ENCODE results near the gene ARSI. TPM values are rescaled to one million over a fixed set of nuclear protein-coding genes. Genes with fewer than 3 reads are reported as not detected.

The ARSI gene
- total RNA-seq, 1 experiment from 2014 or later = 5.9 TPM

- TF ChIP-seq, protein P1, sequence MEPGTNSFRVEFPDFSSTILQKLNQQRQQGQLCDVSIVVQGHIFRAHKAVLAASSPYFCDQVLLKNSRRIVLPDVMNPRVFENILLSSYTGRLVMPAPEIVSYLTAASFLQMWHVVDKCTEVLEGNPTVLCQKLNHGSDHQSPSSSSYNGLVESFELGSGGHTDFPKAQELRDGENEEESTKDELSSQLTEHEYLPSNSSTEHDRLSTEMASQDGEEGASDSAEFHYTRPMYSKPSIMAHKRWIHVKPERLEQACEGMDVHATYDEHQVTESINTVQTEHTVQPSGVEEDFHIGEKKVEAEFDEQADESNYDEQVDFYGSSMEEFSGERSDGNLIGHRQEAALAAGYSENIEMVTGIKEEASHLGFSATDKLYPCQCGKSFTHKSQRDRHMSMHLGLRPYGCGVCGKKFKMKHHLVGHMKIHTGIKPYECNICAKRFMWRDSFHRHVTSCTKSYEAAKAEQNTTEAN (CRISPR knock-in tag; IDR thresholded peaks at IDR 0.05) = no peak
- TF ChIP-seq ZNF263 (CRISPR knock-in tag; IDR thresholded peaks at IDR 0.05; ENCODE audit: low read depth) (no peak), ESRRA (CRISPR knock-in tag; IDR thresholded peaks at IDR 0.05; ENCODE audit: borderline replicate concordance) (no peak), IRF1 (CRISPR knock-in tag; IDR thresholded peaks at IDR 0.05) (no peak), SMAD3 (CRISPR knock-in tag; IDR thresholded peaks at IDR 0.05; ENCODE audit: borderline replicate concordance) (no peak), ATF2 (CRISPR knock-in tag; IDR thresholded peaks at IDR 0.05; ENCODE audit: borderline replicate concordance, low read depth) (no peak)
- TF ChIP-seq, protein P2, sequence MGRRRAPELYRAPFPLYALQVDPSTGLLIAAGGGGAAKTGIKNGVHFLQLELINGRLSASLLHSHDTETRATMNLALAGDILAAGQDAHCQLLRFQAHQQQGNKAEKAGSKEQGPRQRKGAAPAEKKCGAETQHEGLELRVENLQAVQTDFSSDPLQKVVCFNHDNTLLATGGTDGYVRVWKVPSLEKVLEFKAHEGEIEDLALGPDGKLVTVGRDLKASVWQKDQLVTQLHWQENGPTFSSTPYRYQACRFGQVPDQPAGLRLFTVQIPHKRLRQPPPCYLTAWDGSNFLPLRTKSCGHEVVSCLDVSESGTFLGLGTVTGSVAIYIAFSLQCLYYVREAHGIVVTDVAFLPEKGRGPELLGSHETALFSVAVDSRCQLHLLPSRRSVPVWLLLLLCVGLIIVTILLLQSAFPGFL (CRISPR knock-in tag; IDR thresholded peaks at IDR 0.05; ENCODE audit: borderline replicate concordance) = no peak
These were observed 41.4 kb upstream of the ARSI start (continued) for GRCh38 chr5:150343994-150344631.

GRCh38 chr5:150342583-150342982 is 39.9 kb upstream of the ARSI start:
- 0 out of 2 replicates have a peak, but pooled peaks cover 2% of the 10 kb centered on the region for H3K9me3 Mint-ChIP-seq

More at GRCh38 chr5:150342583-150342982, 39.9 kb upstream of the ARSI start:
- ATAC-seq (no peak), DNase-seq (ENCODE audit: low spot score) (no peak)
- Mint-ChIP-seq H3K36me3 (no peaks in the 10 kb centered on the region), H3K4me3 (no peak overlapping the region), H3K27ac (no peak overlapping the region), H3K4me1 (0 out of 2 replicates have a peak, but pooled peaks cover 6% of the 10 kb centered on the region), H3K27me3 (ENCODE audit: low read depth) (no peaks in the 10 kb centered on the region)
- TF ChIP-seq GTF2I (CRISPR knock-in tag; conservative IDR thresholded peaks at IDR 0.05) = no peak
- TF ChIP-seq JAZF1 (CRISPR knock-in tag; IDR thresholded peaks at IDR 0.05) = no peak
- TF ChIP-seq PRRX2 (CRISPR knock-in tag; IDR thresholded peaks at IDR 0.05) = no peak
- no peak for TF ChIP-seq ESRRA (CRISPR knock-in tag; IDR thresholded peaks at IDR 0.05; ENCODE audit: borderline replicate concordance)
- TF ChIP-seq ZNF121 (CRISPR knock-in tag; IDR thresholded peaks at IDR 0.05) = no peak
- no peak for TF ChIP-seq ARID4B (CRISPR knock-in tag; IDR thresholded peaks at IDR 0.05; ENCODE audit: borderline replicate concordance)
- TF ChIP-seq KAT7 (CRISPR knock-in tag; IDR thresholded peaks at IDR 0.05; ENCODE audit: borderline replicate concordance) = no peak
- TF ChIP-seq, protein P3, sequence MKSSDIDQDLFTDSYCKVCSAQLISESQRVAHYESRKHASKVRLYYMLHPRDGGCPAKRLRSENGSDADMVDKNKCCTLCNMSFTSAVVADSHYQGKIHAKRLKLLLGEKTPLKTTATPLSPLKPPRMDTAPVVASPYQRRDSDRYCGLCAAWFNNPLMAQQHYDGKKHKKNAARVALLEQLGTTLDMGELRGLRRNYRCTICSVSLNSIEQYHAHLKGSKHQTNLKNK (CRISPR knock-in tag; IDR thresholded peaks at IDR 0.05) = no peak
- no peak for TF ChIP-seq TEAD1 (CRISPR knock-in tag; IDR thresholded peaks at IDR 0.05)
- TF ChIP-seq RELA (CRISPR knock-in tag; IDR thresholded peaks at IDR 0.05; ENCODE audit: borderline replicate concordance) = no peak
- POLR2A ChIA-PET = no interaction called here
- CTCF ChIA-PET = no interaction called here
